GM13977 (cell line): Measurements from ENCODE around the gene RNF11.

ENCODE experiments used
- DNase-seq: peaks from one replicate; pipeline ENCODE4 v3.0.0; 2012; ENCODE audit warnings: low spot score
- CTCF ChIP-seq: IDR thresholded peaks from 2 replicates; pipeline ENCODE4 v1.5.1; 2012; ENCODE audit warnings: mild to moderate bottlenecking, control low read depth; ENCODE audit not compliant: insufficient read depth; ENCODE audit errors: extremely low read depth, missing control alignments
- in situ Hi-C: fragments of 300-500 bp; cut with MboI; formaldehyde crosslinking; loops from one replicate; pipeline ENCODE4 v1.12.0; 2022; ENCODE audit warnings: low sequenced_read_pairs, low pct_unique_long_range_greater_than_20kb, mixed read lengths, inconsistent platforms; ENCODE audit not compliant: unreplicated experiment

Gene RNF11

GRCh38 chr1:51284487-51284954, 48.4 kb downstream of the RNF11 start:
- in situ Hi-C loops = no loop called here
- peak; percentile 62 for DNase-seq
- no peak for TF ChIP-seq CTCF

GRCh38 chr1:51285055-51285454, 49.0 kb downstream of the RNF11 start:
- in situ Hi-C loops = no loop called here
- peak; percentile 76 for DNase-seq
- no peak for TF ChIP-seq CTCF

- DNase-seq = no peak
- in situ Hi-C loops = no loop called here
- TF ChIP-seq CTCF = no peak
Observed at GRCh38 chr1:51287966-51288365, 51.9 kb downstream of the RNF11 start.

- DNase-seq = no peak
- TF ChIP-seq CTCF = no peak
- in situ Hi-C loops = no loop called here
Observed at GRCh38 chr1:51288578-51288977, 52.5 kb downstream of the RNF11 start.

GRCh38 chr1:51289676-51290488, 53.8 kb downstream of the RNF11 start:
- in situ Hi-C loops = no loop called here
- DNase-seq = no peak
- TF ChIP-seq CTCF = no peak

- DNase-seq = no peak
- in situ Hi-C loops = no loop called here
Observed at GRCh38 chr1:51290489-51290847, 54.4 kb downstream of the RNF11 start.

More at GRCh38 chr1:51290489-51290847, 54.4 kb downstream of the RNF11 start:
- TF ChIP-seq CTCF = no peak
